Measurements from ENCODE around the gene SRI.

DNA sequence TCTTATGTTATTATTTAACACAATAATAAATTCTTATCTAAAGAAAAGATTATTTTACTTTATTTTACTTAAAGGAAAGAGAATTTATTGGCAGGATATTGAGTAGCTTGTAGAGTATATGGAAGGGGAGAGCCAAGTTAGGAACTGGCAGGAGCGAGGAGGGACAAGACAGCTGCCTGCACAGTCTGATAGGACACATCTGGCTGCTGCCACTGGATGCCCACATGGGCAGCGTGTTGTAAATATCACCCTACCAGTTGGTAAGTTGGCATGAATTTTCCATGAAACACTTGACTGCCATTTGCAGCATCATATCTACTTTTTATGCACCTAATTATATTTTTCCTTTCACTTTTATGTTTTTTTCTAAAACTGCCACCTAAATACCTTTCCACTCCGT lies 19.6 kb downstream of the SRI start:
- TF ChIP-seq, protein P1, sequence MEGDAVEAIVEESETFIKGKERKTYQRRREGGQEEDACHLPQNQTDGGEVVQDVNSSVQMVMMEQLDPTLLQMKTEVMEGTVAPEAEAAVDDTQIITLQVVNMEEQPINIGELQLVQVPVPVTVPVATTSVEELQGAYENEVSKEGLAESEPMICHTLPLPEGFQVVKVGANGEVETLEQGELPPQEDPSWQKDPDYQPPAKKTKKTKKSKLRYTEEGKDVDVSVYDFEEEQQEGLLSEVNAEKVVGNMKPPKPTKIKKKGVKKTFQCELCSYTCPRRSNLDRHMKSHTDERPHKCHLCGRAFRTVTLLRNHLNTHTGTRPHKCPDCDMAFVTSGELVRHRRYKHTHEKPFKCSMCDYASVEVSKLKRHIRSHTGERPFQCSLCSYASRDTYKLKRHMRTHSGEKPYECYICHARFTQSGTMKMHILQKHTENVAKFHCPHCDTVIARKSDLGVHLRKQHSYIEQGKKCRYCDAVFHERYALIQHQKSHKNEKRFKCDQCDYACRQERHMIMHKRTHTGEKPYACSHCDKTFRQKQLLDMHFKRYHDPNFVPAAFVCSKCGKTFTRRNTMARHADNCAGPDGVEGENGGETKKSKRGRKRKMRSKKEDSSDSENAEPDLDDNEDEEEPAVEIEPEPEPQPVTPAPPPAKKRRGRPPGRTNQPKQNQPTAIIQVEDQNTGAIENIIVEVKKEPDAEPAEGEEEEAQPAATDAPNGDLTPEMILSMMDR (IDR thresholded peaks at IDR 0.05), result no peak
- TF ChIP-seq EP300 (IDR thresholded peaks at IDR 0.05) (no peak), POLR2A (IDR thresholded peaks at IDR 0.05; ENCODE audit: low read depth) (no peak)

Measured in esophagus muscularis mucosa (tissue), 4 donors.